OCI-LY1 (cell line): ENCODE data around the gene KRTAP5-1.

ENCODE experiments used
- CTCF ChIP-seq: fragments of 200-600 bp; sonication (generic), shearing (Covaris generic); IDR thresholded peaks from 2 replicates; pipeline ENCODE4 v1.5.1; 2017; ENCODE audit warnings: mild to moderate bottlenecking, antibody characterized with exemption, low read length, moderate library complexity, mixed read lengths
- EZH2 ChIP-seq: fragments of 200-600 bp; sonication (generic), shearing (Covaris generic); IDR thresholded peaks from 2 replicates; pipeline ENCODE4 v1.8.0; 2017; ENCODE audit warnings: borderline replicate concordance, mixed run types, mild to moderate bottlenecking, antibody characterized with exemption, low read length, moderate library complexity, mixed read lengths

- TF ChIP-seq CTCF (no peak), EZH2 (no peak)
Observed at GRCh38 chr11:1567052-1567720, 17.9 kb downstream of the KRTAP5-1 start.
